Pancreas (tissue), 10 donors: ENCODE results near the gene DAND5. TPM values are rescaled to one million over a fixed set of nuclear protein-coding genes. Genes with fewer than 3 reads are reported as not detected.

Source experiments
- ATAC-seq, 4 donors: fragments of 200-7000 bp; cut with Tn5 transposase; one replicate each; pipeline versions ENCODE4 v1.8.0 to v1.9.1; 2020; ENCODE audit warnings: mild to moderate bottlenecking in 4 of 4, moderate library complexity in 4 of 4
- DNase-seq, 6 donors: peaks; one replicate each; pipeline ENCODE4 v3.0.0-alpha.2; 2020
- FAIRE-seq: peaks from 2 replicates; lab custom pipeline; 2012; peaks lifted over from hg19 to GRCh38; lab: Jason Lieb, UNC
- H3K27ac ChIP-seq, 4 donors: fragments of 200-600 bp; sonication (generic); 1 replicate in 3 of 4; 2 replicates in 1 of 4; pipeline versions ENCODE4 v1.5.0 to v1.8.0; 2020
- H3K27me3 ChIP-seq, 4 donors: fragments of 200-600 bp; one replicate each; pipeline ENCODE4 v1.8.0; 2021
- H3K36me3 ChIP-seq, 3 donors: fragments of 200-600 bp; sonication (generic) in 1 of 3; one replicate each; pipeline versions ENCODE4 v1.5.0 to v1.8.0; 2020 to 2021
- H3K4me1 ChIP-seq, 3 donors: fragments of 200-600 bp; one replicate each; pipeline ENCODE4 v1.8.0; 2021
- H3K4me3 ChIP-seq, 4 donors: fragments of 200-600 bp; sonication (generic) in 2 of 4; one replicate each; pipeline versions ENCODE4 v1.5.0 to v1.8.0; 2020 to 2021
- H3K9me3 ChIP-seq, 4 donors: fragments of 200-600 bp; one replicate each; pipeline ENCODE4 v1.8.0; 2021
- WGBS, 2 donors: extraction: QIAGEN DNeasy Blood & Tissue Kit; methylation state at CpG; one replicate each; pipeline ENCODE4 v1.1.7; 2013; 5-methylcytosine and 5-hydroxymethylcytosine counted together
- intact Hi-C, 3 donors: fragments of 100-400 bp; cut with DNase I; formaldehyde crosslinking; loops; one replicate each; pipeline versions ENCODE4 v1.11.1 to v1.14.2; 2022
- polyA plus RNA-seq, 2 donors: library from polyadenylated mRNA; stranded (reverse); fragments of 200-250 nt; gene quantifications; one replicate each; pipeline ENCODE4 v1.2.3, GENCODE V29; 2013
- total RNA-seq, 6 donors: library from RNA; stranded (reverse); fragmentation: NEBNext Ultra II Directional in 4 of 6; extraction: Animal tissue kit (Norgen Biotek cat#: 25700) in 4 of 6; gene quantifications; one replicate each; pipeline versions ENCODE4 v1.2.1 to v1.2.4, GENCODE V29; 2021 to 2023
- TF ChIP-seq, protein P1 (sequence below), 4 donors: fragments of 200-600 bp; sonication (generic) in 3 of 4; IDR thresholded peaks; one replicate each; pipeline versions ENCODE4 v1.5.0 to v1.8.0; 2021; ENCODE audit warnings: antibody characterized with exemption in 4 of 4
- donor health status: healthy with polysubstance abuse.
- donor health status: DM: no; HTN: no; CAD: no; lungs with moderate emphysema.
- donor health status: DM: no; HTN: no; CAD: no.
- donor health status: control.
- donor health status: control.
- donor health status: Bipolar disorder and iron deficiency.
- donor health status: DM: yes; HTN: yes; CAD: no.
- donor health status: DM: no; HTN: no; CAD: no.
- donor health status: DM: no; HTN: no; CAD: no.
- donor health status: DM: yes; HTN: yes; CAD: no.

Gene DAND5
- total and polyA plus RNA-seq, 8 donors = 0.12 to 0.23 (median 0.14) TPM; not detected in 4

DNA sequence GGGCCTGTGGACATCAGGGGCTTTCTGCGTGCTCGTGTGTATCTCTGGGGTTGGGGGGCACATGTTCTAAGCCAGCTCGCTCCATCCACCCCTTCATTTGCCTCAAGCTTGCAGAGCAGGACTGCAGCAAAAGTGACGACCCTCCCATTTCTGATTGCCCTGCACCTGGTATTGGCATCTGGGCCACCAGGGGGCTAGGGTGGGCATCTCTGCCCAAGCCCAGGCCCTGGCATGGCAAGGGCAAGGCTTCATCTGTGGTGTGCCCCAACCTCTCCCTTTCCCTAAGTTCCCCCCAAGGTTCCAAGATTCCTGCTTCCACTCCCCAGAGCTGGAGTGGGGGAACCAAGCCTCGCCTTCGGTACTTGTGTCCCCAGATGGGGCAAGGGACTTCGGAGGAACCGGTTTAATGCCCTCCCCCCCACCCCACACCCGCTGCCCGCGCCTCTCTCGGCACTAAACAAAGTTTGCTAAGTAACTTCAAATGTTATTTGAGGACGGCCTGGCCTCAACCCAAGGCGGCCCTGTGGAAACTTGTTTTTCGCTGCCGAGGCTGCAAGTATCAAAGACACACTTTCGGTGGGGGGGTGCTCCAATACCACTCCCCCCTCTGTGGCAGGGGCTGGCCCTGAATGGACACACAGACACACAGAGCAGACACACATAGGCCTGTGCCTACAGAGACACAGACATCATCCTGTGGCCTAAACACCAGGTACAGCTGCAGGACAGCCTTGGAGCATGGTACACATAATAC is 38.1 kb downstream of the DAND5 start:
- Histone ChIP-seq H3K4me3 (no peak overlapping the region), H3K4me1 (peaks cover 4 to 24% (median 20%) of the 10 kb centered on the region in 3 donors), H3K27ac (peak overlapping the region in 3 of 4 donors; percentile 17 to 38 (median 23)), H3K36me3 (no peaks in the 10 kb centered on the region), H3K27me3 (no peaks in the 10 kb centered on the region), H3K9me3 (no peaks in the 10 kb centered on the region)
- ATAC-seq (peak; percentile 43 to 77 (median 68)), DNase-seq (peak; percentile 49 to 84 (median 67)), FAIRE-seq (no peak)
- TF ChIP-seq, protein P1, sequence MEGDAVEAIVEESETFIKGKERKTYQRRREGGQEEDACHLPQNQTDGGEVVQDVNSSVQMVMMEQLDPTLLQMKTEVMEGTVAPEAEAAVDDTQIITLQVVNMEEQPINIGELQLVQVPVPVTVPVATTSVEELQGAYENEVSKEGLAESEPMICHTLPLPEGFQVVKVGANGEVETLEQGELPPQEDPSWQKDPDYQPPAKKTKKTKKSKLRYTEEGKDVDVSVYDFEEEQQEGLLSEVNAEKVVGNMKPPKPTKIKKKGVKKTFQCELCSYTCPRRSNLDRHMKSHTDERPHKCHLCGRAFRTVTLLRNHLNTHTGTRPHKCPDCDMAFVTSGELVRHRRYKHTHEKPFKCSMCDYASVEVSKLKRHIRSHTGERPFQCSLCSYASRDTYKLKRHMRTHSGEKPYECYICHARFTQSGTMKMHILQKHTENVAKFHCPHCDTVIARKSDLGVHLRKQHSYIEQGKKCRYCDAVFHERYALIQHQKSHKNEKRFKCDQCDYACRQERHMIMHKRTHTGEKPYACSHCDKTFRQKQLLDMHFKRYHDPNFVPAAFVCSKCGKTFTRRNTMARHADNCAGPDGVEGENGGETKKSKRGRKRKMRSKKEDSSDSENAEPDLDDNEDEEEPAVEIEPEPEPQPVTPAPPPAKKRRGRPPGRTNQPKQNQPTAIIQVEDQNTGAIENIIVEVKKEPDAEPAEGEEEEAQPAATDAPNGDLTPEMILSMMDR (IDR thresholded peaks at IDR 0.05) = no peak
- intact Hi-C loops = no loop called here
- 26 to 31% methylated on average over 17 of the region's 17 CpGs for WGBS, 2 donors

DNA sequence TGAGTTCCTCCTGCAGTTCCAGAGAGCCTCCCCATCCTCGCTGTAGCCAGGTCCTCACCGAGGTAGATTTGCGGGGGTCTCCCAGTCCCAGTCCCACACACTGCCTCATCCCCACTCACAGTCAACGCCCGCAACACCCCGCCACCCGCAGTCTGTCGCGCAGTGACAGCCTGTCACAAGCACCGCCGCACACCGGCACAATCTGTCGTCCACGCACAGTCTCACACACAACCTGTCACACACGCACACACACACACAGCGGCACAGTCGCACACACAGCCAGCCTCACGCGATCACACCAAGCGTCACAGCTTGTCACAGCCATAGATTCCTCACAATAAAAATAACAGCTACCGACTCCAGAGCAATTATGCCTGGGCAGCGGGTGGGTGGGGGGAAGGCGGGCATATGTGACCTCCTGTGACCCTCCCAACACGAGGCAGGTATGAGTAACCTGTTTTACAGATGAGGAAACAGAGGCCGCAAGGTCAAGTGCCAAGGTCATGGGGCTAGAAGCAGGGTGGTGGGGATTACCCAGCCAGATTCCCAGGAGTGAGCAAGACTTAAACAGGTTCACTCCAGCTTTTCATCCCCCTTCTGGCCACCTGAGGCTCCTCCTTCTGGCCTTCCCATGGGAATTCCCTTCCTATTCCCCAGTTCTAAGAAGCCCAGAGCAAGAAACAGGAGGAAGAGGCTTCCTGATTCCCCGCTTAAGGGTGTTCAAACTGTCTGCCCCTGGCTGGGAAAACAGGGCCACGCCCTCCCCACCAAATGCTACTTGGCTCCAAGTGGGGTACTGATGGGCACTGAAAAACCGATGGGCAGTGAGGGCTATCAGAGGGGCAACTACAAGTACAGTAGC is 39.8 kb downstream of the DAND5 start:
- TF ChIP-seq, protein P1 (IDR thresholded peaks at IDR 0.05) = no peak
- intact Hi-C loops = no loop called here
- Histone ChIP-seq H3K4me1 (peaks cover 4 to 24% (median 20%) of the 10 kb centered on the region in 3 donors), H3K27me3 (no peaks in the 10 kb centered on the region), H3K27ac (no peak overlapping the region), H3K9me3 (no peaks in the 10 kb centered on the region), H3K36me3 (no peaks in the 10 kb centered on the region), H3K4me3 (no peak overlapping the region)
- WGBS, 2 donors = 88 to 91% methylated on average over 28 of the region's 28 CpGs
- peak in 1 of 4 donors; percentile 15 for ATAC-seq
- FAIRE-seq = no peak
- no peak for DNase-seq

DNA sequence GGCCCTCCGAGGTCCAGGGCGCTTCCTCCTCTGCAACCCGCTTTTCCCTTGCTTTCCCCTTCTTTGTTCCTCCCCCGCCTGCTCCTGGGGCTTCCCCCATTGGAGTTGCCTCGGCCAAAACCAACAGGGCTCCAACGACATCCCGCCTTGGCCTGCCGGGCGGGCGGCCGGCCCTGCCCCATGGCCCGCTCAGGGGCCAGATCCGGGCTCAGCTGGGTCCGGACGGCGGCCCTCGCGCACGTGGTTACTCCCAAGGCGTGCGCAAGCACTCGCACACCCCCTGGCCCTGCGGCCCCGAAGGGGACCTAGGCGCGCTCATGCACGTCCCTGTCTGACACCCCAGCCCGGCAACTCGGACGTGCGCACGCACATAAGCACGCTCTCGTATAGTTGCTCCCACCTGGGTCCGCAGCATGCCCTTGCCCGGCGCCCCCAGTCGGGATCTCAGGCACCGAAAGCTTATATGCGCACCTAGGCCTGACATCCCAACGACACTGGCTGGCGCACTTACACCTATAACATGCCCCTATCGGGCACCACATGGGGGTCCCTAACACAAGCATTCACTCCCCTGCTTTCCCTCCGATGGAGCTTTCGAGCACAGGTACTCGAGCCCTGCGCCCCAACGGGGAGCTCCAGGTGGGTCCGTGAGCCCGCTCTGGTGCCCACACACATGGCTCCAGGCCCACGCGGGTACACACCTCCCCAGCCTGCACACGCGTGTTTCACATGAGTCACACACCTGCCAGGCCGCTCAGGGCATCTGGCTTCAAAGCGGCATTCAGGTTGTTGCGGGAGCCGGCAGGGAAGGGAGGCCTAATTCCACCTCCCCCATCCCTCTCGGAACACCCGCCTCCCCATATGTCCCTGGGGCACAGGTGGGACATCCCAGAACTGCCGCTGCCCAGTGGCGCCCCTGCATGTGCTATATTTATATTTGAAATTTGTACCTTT is 40.9 kb downstream of the DAND5 start:
- peak in 1 of 6 donors; percentile 66 for DNase-seq

DNA sequence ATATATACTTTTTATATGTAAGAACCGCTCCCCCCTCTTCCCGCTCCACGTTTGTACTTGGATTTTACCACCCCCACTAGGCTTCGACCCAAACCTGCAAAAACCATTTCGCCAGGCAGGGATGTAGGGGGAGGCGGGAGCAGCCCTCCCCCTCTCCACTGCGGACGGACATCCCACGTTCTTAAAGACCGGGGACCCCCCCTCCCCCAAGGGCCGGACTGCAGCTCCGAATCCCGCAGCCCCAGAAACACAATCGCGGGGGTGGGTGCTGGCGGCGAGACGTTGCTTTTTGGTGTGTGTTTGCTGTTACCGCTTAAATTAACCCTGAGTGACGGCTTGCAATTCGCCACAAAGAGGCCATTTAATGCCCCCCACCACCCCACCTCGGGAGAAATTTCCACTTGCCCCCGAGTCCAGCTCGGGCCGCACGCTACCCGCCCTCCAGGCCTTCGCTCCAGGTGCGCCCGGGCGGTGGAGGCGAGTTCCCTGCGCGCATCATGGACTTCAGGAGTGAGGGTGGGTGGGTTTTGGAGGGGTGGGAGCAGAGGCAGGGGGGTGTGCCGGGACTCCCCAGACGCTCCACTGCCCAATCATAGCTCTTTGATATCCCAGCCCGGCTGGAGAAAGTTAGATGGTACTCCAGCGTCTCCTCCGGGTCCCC is 41.7 kb downstream of the DAND5 start:
- no peak overlapping the region for H3K27ac ChIP-seq

More for the DNA sequence above, 40.9 kb downstream of the DAND5 start:
- Histone ChIP-seq H3K36me3 (no peaks in the 10 kb centered on the region), H3K4me3 (no peak overlapping the region), H3K27me3 (no peaks in the 10 kb centered on the region), H3K9me3 (no peaks in the 10 kb centered on the region), H3K4me1 (peaks cover 4 to 24% (median 20%) of the 10 kb centered on the region in 3 donors), H3K27ac (no peak overlapping the region)
- WGBS, 2 donors = 79 to 85% methylated on average over 54 to 62 of the region's 62 CpGs
- intact Hi-C loops = no loop called here
- FAIRE-seq (no peak), ATAC-seq (peak in 2 of 4 donors; percentile 3 to 24)
- TF ChIP-seq, protein P1 (IDR thresholded peaks at IDR 0.05) = no peak

More for the DNA sequence above, 41.7 kb downstream of the DAND5 start:
- intact Hi-C loops = no loop called here
- Histone ChIP-seq H3K36me3 (no peaks in the 10 kb centered on the region), H3K27me3 (no peaks in the 10 kb centered on the region), H3K4me1 (peaks cover 4 to 20% (median 20%) of the 10 kb centered on the region in 3 donors), H3K9me3 (no peaks in the 10 kb centered on the region), H3K4me3 (no peak overlapping the region)
- ATAC-seq (no peak), FAIRE-seq (no peak), DNase-seq (peak in 1 of 6 donors; percentile 37)
- TF ChIP-seq, protein P1 (IDR thresholded peaks at IDR 0.05) = no peak
- 73 to 77% methylated on average over 38 to 39 of the region's 39 CpGs for WGBS, 2 donors
